A673 (cell line): Measurements from ENCODE around the gene GRAMD2A. TPM values are rescaled to one million over a fixed set of nuclear protein-coding genes. Genes with fewer than 3 reads are reported as not detected.
A peak's percentile ranks its signal among the peaks of the same experiment; 100 is the strongest.

Experiments
- BruUV-seq: library from RNA; stranded (reverse); fragments of 400-500 nt; replicated peaks from 2 replicates; lab custom pipeline; 2021; lab: Mats Ljungman, UMichigan
- CTCF ChIA-PET: fragments of 300-600 bp; sonication (Branson Sonifier 250); formaldehyde crosslinking; loops from one replicate; lab custom pipeline; 2022; ENCODE audit warnings: antibody characterized with exemption; lab: Charles Lee
- POLR2A ChIA-PET: fragments of 300-600 bp; sonication (Branson Sonifier 250); formaldehyde crosslinking; loops from one replicate; lab custom pipeline; 2022; ENCODE audit warnings: antibody characterized with exemption; ENCODE audit not compliant: low non-redundant PET; lab: Charles Lee
- DNase-seq: peaks from one replicate; pipeline ENCODE4 v3.0.0-alpha.2; 2015; ENCODE audit warnings: low spot score
- H3K27ac ChIP-seq: fragments of 200-600 bp; sonication (generic); 2 replicates; pipeline ENCODE4 v1.5.1; 2016; ENCODE audit warnings: mixed run types, low read depth, mild to moderate bottlenecking, mixed read lengths, antibody characterized with exemption, low read length; ENCODE audit not compliant: poor library complexity, severe bottlenecking
- H3K27me3 ChIP-seq: fragments of 200-600 bp; sonication (generic); replicated peaks from 2 replicates; pipeline ENCODE4 v1.6.1; 2017; ENCODE audit warnings: mixed run types, low read depth, mild to moderate bottlenecking, mixed read lengths, antibody characterized with exemption, low read length; ENCODE audit not compliant: insufficient read depth, poor library complexity
- H3K36me3 ChIP-seq: fragments of 200-600 bp; sonication (generic); 2 replicates; pipeline ENCODE4 v1.6.1; 2016; ENCODE audit warnings: mixed run types, mild to moderate bottlenecking, mixed read lengths, antibody characterized with exemption, low read length; ENCODE audit not compliant: insufficient read depth, poor library complexity, severe bottlenecking
- H3K4me1 ChIP-seq: fragments of 200-600 bp; sonication (generic); 2 replicates; pipeline ENCODE4 v1.6.1; 2017; ENCODE audit warnings: mixed run types, mild to moderate bottlenecking, mixed read lengths, antibody characterized with exemption, low read length; ENCODE audit not compliant: insufficient read depth, poor library complexity, severe bottlenecking
- H3K4me3 ChIP-seq: fragments of 200-600 bp; sonication (generic); 2 replicates; pipeline ENCODE4 v1.5.1; 2016; ENCODE audit warnings: low read depth, mixed run types, mild to moderate bottlenecking, mixed read lengths, low read length; ENCODE audit not compliant: poor library complexity, severe bottlenecking
- H3K9me3 ChIP-seq: fragments of 200-600 bp; sonication (generic); 2 replicates; pipeline ENCODE4 v1.6.1; 2016; ENCODE audit warnings: mixed run types, low read depth, mild to moderate bottlenecking, mixed read lengths, antibody characterized with exemption, low read length; ENCODE audit not compliant: poor library complexity, severe bottlenecking
- CTCF ChIP-seq: fragments of 300-800, 200-600 bp; sonication (generic); conservative IDR thresholded peaks from 2 replicates; pipeline ENCODE4 v1.5.1; 2017; ENCODE audit warnings: low read depth, mild to moderate bottlenecking, antibody characterized with exemption, low read length, moderate library complexity, mixed read lengths
- EZH2 ChIP-seq: fragments of 200-600 bp; sonication (generic); IDR thresholded peaks from 2 replicates; pipeline ENCODE4 v1.6.1; 2017; ENCODE audit warnings: borderline replicate concordance, low read depth, mild to moderate bottlenecking, mixed read lengths, antibody characterized with exemption, low read length; ENCODE audit not compliant: poor library complexity, severe bottlenecking
- intact Hi-C: fragments of 100-400 bp; cut with micrococcal nuclease; formaldehyde crosslinking; loops from one replicate; pipeline ENCODE4 v1.10.0; 2022; ENCODE audit not compliant: unreplicated experiment
- total RNA-seq: library from RNA; stranded (reverse); gene quantifications from 2 replicates; pipeline ENCODE4 v1.2.3, GENCODE V29; 2021

Gene GRAMD2A
- total RNA-seq, 1 experiment from 2014 or later: 0.43 TPM

DNA sequence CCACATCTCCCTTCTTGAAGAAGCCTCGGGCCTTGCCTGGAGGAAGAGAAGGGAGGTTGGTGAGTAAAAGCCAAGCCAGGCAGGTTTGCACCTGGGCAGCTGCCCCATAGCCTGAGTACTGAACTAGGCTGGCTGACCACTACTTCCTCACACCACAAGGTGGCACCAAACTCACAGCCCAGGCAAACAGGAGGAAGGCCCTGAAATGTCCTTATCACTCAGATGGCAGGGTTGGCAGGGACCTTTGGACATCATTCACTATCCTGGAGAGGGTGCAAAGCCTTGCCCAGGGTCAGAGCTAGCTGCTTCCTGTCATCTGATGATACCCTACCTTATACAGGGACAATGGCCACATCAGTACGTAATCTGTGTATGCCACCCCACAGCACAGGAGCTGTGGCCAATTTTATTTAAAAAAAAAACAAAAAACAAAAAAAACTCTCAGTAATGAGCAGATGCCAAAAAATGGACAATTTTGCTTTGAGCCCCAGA lies 2.2 kb upstream of the GRAMD2A start:
- H3K9me3 ChIP-seq: no peaks in the 10 kb centered on the region
- no peak overlapping the region for H3K4me3 ChIP-seq
- ChIA-PET CTCF (interaction anchor here (0.5 kb wide), 1 partner anchor 141 kb away, joined by 5 read pairs; no protein-coding TSS in a partner anchor), POLR2A (no interaction called here)
- H3K36me3 ChIP-seq: peaks cover 69% of the 10 kb centered on the region
- no peak for TF ChIP-seq EZH2
- peak; percentile 83 for TF ChIP-seq CTCF
- no peaks in the 10 kb centered on the region for H3K27me3 ChIP-seq
- no peaks in the 10 kb centered on the region for H3K4me1 ChIP-seq
- no TSS peak for BruUV-seq
- intact Hi-C loops: loop anchor here (5.0 kb wide), 1 partner anchor 88 kb away; no protein-coding TSS in a partner anchor
- DNase-seq: peak; percentile 77
- no peak overlapping the region for H3K27ac ChIP-seq

GRCh38 chr15:72199205-72199515 lies 1.6 kb upstream of the GRAMD2A start:
- Histone ChIP-seq H3K27ac (no peak overlapping the region), H3K27me3 (no peaks in the 10 kb centered on the region), H3K4me1 (no peaks in the 10 kb centered on the region), H3K36me3 (peaks cover 63% of the 10 kb centered on the region), H3K9me3 (no peaks in the 10 kb centered on the region), H3K4me3 (no peak overlapping the region)
- DNase-seq: no peak
- ChIA-PET CTCF (interaction anchor here (0.7 kb wide), 1 partner anchor 1320 kb away, joined by 3 read pairs; no protein-coding TSS in a partner anchor), POLR2A (no interaction called here)
- TSS peak; percentile 100 for BruUV-seq
- intact Hi-C loops: loop anchor here (5.0 kb wide), 1 partner anchor 88 kb away; no protein-coding TSS in a partner anchor
- TF ChIP-seq EZH2: no peak
- no peak for TF ChIP-seq CTCF

GRCh38 chr15:72198356-72199204 lies 993 bp upstream of the GRAMD2A start:
- Histone ChIP-seq H3K27ac (no peak overlapping the region), H3K27me3 (no peaks in the 10 kb centered on the region), H3K36me3 (peaks cover 57% of the 10 kb centered on the region), H3K4me1 (no peaks in the 10 kb centered on the region), H3K9me3 (no peaks in the 10 kb centered on the region), H3K4me3 (no peak overlapping the region)
- intact Hi-C loops: loop anchor here (5.0 kb wide), 1 partner anchor 89 kb away; no protein-coding TSS in a partner anchor
- POLR2A ChIA-PET: no interaction called here
- no peak for DNase-seq
- TF ChIP-seq EZH2 (no peak), CTCF (no peak)
- CTCF ChIA-PET: interaction anchor here (0.7 kb wide), 1 partner anchor 1319 kb away, joined by 3 read pairs; no protein-coding TSS in a partner anchor
- no TSS peak for BruUV-seq
